NOMO-1 treated with dmso at 0.1 percent for 144 hours (cell line): ENCODE data around the gene HOXA9.

Source experiments
- DNase-seq: peaks from one replicate; lab custom pipeline; 2025; ENCODE audit not compliant: unreplicated experiment; lab: John Stamatoyannopoulos, UW

HOXA9 gene

DNA sequence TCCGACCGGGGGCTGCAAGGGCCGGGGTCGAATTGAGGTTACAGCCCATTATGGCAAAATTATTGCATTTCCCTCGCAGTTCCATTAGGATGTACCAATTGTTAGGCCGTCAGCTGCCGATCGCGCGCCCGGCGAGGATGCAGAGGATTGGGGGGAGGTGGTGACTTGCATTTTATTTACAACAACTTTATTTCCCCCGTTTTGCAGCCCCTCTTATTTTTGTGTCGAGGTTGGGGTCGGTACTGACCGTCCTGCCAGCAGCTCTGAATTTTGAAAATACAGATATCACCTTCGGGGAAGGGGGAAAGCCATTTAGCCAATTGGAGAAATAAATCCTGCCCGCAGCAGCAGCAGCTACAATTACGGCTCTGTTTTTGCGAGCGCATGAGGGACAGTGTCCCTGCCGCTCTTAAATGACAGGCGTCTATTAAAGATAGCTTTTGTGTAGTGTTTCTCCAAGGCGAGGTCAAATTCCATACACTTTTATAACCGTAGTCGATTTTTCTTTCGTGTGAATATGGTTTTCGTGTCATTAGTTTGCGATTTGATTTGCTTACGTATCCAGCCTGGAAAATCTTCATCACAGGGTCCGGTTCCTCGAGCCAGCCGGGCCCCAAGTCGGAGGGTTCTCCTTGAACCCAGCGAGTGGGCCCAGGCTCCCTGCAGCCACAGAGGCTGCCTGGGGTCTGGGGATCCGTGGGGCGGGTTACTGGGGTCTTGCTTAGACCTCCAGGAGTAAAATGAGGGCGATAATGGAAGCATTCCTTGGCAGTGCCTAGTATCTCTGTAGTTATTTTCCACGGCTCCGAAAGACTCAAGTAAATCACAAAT lies 21.2 kb downstream of the HOXA9 start:
- DNase-seq, result no peak

- DNase-seq, result no peak
Observed at GRCh38 chr7:27143023-27143949, 22.1 kb downstream of the HOXA9 start, which contains the start of gene HOXA5. Gene HOXA5, minus strand, starts transcription at chr7:27143681. Its CDS starts 74 bp downstream, at chr7:27143607.

DNA sequence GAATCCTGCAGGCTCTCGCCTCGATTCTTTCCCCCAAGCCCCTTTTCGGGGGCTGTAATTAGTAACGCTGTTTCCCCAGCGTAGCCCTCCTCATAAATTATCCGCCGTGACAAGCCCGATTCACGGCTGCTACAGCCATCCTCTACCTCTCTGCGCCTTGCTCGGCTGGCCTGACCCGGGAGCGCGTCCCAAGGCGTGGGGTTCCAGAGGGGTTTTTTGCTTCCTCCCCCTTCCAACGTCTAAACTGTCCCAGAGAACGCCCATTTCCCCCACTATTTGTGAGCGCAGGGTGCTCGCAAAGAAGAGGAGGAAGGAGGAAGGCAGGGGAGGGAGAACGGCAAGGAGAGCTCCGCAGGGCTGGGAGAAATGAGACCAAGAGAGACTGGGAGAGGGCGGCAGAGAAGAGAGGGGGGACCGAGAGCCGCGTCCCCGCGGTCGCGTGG lies 22.7 kb downstream of the HOXA9 start:
- DNase-seq, result no peak

DNA sequence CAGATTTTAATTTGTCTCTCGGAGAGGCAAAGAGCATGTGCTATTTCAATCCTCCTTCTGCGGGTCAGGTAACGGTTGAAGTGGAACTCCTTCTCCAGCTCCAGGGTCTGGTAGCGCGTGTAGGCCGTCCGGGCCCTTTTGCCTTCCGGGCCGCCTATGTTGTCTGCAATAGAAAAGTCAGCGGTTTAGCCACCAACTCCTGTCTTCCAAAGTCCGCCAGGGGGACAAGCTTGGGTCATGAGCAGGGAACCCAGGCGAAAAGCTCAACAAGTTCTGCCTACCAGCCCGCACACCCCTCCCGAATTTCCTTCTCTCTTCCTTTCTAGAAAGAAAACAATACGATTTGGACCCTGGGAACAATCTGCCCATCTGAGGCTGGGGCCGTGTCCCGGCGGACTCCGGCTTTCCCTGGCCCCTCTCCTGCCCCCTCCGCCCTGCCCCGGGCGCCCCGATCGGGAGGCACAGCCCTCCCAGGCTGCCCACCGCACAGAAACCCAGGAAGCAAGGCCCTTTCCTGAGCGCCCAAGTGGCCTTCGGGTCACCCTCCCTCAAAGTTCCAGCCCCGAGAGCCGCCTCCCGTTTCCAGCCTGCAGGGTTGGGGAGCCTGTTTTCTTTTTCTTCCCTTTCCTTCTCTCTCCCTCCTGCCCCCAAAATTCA lies 23.3 kb downstream of the HOXA9 start:
- DNase-seq, result no peak

- DNase-seq, result no peak
Observed at GRCh38 chr7:27141137-27141922, 24.0 kb downstream of the HOXA9 start.

GRCh38 chr7:27140126-27140857 lies 25.0 kb downstream of the HOXA9 start:
- DNase-seq, result no peak

DNA sequence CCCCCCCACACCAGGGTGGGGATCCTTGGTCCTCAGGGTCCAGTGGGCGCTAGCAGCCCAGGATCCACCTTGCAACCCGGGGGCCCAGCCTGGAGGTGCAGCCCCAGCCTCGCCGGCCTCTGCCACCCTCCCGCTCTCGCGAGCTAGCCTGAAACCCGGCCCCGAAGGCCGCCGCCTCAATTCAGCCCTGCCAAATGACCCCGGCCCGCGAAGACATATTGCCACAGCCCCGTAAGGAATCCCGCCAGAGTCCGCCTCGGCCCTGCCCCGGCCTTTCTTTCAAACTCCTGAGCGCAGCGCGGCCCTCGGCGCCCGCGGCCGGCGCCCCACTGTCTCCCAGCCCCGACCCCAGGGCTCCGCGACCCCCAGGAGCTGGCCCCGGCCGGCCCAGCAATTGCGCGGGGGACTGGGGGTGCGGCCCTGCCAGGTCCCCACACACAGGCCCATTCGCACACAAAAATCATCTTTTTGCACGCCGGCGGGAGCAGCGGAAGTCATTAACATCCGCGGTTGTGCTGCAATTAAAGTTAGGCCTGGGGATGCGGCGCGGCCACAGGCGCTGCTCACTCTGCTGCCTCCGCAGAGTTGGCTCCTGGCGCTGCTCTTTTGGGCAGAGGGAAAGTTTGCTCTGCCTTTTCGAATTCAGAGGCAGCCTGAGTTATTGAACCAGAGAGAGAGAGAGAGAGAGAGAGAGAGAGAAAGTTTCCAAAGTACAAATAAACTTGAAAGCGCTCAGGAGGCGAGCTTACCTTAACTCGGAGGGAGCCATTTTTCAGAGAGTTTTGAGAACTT lies 25.8 kb downstream of the HOXA9 start:
- no peak for DNase-seq

DNA sequence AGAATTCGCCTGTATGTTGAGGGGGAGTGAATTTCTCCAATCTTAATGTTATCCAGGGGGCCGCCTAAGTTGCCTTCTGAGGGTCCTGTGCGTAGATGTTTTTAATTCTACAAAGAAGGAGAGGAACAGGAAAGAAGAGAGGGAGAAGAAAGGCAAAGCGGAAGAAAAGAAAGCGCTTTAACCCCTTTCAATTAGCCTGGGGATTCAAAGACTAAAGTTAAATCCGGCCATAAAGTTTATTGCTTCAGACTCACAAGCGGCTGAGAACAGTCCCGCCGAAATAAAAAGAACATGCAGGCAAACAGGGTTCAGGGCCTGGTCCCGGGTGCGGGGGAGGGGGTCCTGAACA lies 26.4 kb downstream of the HOXA9 start:
- no peak for DNase-seq

DNA sequence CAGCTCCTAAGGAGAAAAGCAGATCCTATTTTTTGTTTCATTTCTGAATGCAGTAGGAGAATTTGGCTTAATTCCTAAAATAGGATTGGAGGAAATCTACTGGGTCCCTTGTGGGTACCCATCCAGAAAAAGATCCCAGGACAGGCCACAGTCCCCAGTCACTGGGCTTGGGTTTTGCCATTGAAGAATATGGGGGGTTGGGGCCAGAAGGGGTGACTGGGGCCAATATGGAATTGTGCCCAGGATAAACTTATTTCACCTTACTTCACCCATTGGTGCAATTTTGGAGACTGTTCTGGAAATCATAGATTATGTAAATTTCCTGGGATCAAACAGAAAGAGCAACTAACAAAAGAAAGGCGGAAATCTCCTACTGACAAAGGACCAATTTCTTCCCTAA lies 26.9 kb downstream of the HOXA9 start:
- DNase-seq, result no peak

DNA sequence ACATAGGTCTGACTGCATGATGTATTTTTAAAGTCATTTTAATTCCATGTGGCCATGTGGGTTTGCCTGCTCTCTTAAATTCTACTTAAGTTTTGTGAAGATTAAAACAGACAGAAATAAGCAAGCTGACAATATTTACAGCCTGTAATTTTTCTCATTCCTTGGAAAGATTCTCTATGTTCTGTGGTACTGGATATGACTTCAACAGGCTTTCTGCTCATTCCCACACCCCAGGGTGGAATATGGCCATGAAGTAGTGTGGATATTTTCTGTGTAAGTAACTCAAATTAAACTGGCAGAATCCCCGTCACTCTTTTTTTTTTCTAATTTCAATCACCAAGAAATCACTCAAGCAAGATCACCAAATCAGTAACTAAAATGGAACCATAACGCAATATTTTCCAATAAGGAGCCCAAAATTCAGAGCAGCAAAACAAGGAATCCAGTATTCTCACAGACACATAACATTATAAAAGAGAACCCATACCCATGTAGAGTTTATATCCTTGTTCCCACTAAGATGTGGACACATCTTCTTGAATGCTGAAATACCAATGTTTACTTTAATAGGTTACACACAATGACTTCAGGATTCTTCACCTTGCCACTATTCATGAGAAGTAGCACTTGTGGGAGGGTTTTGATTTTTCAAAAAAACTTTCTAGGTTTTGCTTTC lies 27.6 kb downstream of the HOXA9 start:
- DNase-seq, result no peak

GRCh38 chr7:27134392-27134791 lies 30.9 kb downstream of the HOXA9 start:
- no peak for DNase-seq

- no peak for DNase-seq
Observed at GRCh38 chr7:27133409-27134231, 31.7 kb downstream of the HOXA9 start.

GRCh38 chr7:27132978-27133377 lies 32.4 kb downstream of the HOXA9 start:
- DNase-seq, result no peak

GRCh38 chr7:27132214-27132613 lies 33.1 kb downstream of the HOXA9 start:
- DNase-seq, result no peak

- no peak for DNase-seq
Observed at GRCh38 chr7:27131390-27131819, 33.9 kb downstream of the HOXA9 start.

DNA sequence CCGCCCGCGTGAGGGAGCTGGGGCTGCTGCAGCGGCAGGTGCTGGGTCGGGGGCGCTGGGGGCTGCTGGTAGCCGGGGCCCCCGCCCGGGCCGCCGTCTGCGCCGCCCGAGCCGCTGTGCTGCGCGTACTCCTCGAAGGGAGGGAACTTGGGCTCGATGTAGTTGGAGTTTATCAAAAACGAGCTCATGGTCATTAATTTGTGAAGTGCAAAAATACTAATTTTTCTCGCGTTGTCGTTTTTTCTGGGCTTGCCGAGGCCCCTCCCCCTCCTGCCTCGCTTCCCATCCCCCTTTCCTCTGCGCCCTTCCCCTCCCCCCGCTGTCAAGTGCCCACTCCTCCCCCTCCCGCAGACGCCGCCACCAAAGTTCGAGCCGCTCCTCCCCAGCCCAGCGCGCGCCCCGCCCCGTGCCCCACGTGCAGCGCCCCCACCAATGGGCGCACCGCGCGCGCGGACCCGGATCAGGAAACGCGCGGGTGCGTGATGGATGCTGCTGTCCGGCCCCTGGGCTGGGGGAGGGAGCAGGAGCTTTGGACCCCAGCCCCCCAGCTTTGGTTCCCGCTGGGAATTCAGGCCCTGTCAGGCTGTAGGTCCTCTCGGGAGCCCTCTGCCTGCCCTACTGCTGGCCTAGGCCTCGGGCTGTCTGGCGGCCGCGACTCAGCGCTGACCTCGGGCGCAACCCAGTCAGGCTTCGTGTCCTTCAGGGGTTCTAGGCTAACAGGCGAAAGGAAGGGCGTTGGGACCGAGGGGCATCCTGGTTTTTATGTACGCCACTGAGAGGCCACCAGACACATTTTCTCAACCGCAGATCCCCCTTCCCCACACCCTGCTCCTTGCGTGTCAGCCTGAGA lies 34.6 kb downstream of the HOXA9 start, which contains the start of gene HOXA4:
Gene HOXA4 (minus strand): TSS at position 218 of the 850 bp plus-strand sequence. CDS start 24 bp downstream, at position 194.
- DNase-seq, result no peak
